Dendritic cell treated with granulocyte-macrophage colony-stimulating factor and Interleukin-4, amounts not matched to agents 40 ng/mL and 50 ng/mL, for 4 days (primary cell): ENCODE measurements around the gene RMDN2.

ENCODE experiments used
- H3K27ac Mint-ChIP-seq: one replicate; pipeline ENCODE4 v1.8.0; 2022; ENCODE audit warnings: mild to moderate bottlenecking, mixed read lengths
- H3K27me3 Mint-ChIP-seq: one replicate; pipeline ENCODE4 v1.8.0; 2022; ENCODE audit warnings: mild to moderate bottlenecking, mixed read lengths
- H3K36me3 Mint-ChIP-seq: one replicate; pipeline ENCODE4 v1.8.0; 2022; ENCODE audit warnings: low read depth, mixed read lengths
- H3K4me1 Mint-ChIP-seq: one replicate; pipeline ENCODE4 v1.8.0; 2022; ENCODE audit warnings: low read depth, mixed read lengths
- H3K4me3 Mint-ChIP-seq: one replicate; pipeline ENCODE4 v1.8.0; 2022; ENCODE audit warnings: mild to moderate bottlenecking, moderate library complexity, mixed read lengths
- H3K9me3 Mint-ChIP-seq: one replicate; pipeline ENCODE4 v1.8.0; 2022; ENCODE audit warnings: mixed read lengths
- intact Hi-C: fragments of 100-400 bp; cut with micrococcal nuclease; formaldehyde crosslinking; loops from one replicate; pipeline ENCODE4 v1.15.0; 2022

Gene RMDN2

DNA sequence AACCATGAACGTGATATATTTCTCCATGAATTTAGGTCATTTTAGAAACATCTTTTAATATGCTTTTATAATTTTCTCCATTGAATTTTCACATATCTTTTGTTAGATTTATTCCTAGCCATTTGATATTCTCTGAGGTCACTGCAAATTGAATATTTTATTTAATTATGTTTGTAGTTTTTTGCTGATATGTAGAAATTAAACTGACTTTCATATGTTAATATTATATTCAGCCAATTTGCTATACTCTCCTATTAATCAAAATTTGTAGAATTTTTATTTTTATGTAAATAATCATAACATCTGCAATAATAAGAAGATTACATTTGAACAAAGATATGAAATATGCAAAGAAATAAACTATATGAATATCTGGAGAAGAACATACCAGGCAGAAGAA lies 46.9 kb downstream of the RMDN2 start:
- H3K36me3 Mint-ChIP-seq: peaks cover 1% of the 10 kb centered on the region
- H3K9me3 Mint-ChIP-seq: no peaks in the 10 kb centered on the region
- no peak overlapping the region for H3K4me3 Mint-ChIP-seq
- no peaks in the 10 kb centered on the region for H3K4me1 Mint-ChIP-seq
- H3K27ac Mint-ChIP-seq: no peak overlapping the region
- intact Hi-C loops: no loop called here
- H3K27me3 Mint-ChIP-seq: peaks cover 1% of the 10 kb centered on the region

- H3K9me3 Mint-ChIP-seq: peaks cover 7% of the 10 kb centered on the region
- intact Hi-C loops: no loop called here
- no peak overlapping the region for H3K27ac Mint-ChIP-seq
- peaks cover 1% of the 10 kb centered on the region for H3K27me3 Mint-ChIP-seq
- no peak overlapping the region for H3K4me3 Mint-ChIP-seq
- peaks cover 11% of the 10 kb centered on the region for H3K36me3 Mint-ChIP-seq
- no peaks in the 10 kb centered on the region for H3K4me1 Mint-ChIP-seq
Observed at GRCh38 chr2:37973615-37974353, 48.7 kb downstream of the RMDN2 start.

GRCh38 chr2:37975808-37976207 lies 50.7 kb downstream of the RMDN2 start:
- Mint-ChIP-seq H3K4me3 (no peak overlapping the region), H3K27me3 (peaks cover 1% of the 10 kb centered on the region), H3K9me3 (peaks cover 7% of the 10 kb centered on the region), H3K4me1 (no peaks in the 10 kb centered on the region), H3K36me3 (peaks cover 11% of the 10 kb centered on the region), H3K27ac (no peak overlapping the region)
- intact Hi-C loops: no loop called here

DNA sequence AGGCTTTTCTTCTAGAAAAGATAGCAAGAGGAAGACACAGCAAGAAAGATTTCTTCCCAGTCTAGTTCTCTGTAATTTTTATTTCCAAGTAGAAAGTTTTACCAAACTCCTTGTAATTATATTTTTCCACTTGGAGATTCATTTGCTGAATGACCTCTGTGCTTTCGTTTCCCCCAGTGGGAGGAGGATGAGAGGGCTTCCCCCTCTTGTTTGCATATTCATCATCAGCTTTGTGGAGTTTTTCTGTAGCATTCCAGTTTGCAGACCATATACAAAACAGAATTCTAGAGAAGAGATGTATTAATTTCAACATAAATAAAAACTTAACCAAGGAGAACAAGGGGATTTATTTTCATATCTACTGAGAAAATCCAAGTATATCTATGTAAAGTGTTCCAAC lies 51.3 kb downstream of the RMDN2 start:
- Mint-ChIP-seq H3K4me3 (no peak overlapping the region), H3K9me3 (peaks cover 7% of the 10 kb centered on the region), H3K4me1 (no peaks in the 10 kb centered on the region), H3K27ac (no peak overlapping the region), H3K27me3 (peaks cover 1% of the 10 kb centered on the region), H3K36me3 (peaks cover 11% of the 10 kb centered on the region)
- intact Hi-C loops: no loop called here

GRCh38 chr2:37982147-37982582 lies 57.1 kb downstream of the RMDN2 start:
- Mint-ChIP-seq H3K27me3 (no peaks in the 10 kb centered on the region), H3K4me1 (peaks cover 21% of the 10 kb centered on the region), H3K27ac (no peak overlapping the region), H3K36me3 (peaks cover 8% of the 10 kb centered on the region), H3K4me3 (no peak overlapping the region), H3K9me3 (peaks cover 7% of the 10 kb centered on the region)
- intact Hi-C loops: loop anchor here (1.0 to 10.0 kb wide), 2 partner anchors 93 to 133 kb away; partner anchors contain the start of gene CYP1B1

DNA sequence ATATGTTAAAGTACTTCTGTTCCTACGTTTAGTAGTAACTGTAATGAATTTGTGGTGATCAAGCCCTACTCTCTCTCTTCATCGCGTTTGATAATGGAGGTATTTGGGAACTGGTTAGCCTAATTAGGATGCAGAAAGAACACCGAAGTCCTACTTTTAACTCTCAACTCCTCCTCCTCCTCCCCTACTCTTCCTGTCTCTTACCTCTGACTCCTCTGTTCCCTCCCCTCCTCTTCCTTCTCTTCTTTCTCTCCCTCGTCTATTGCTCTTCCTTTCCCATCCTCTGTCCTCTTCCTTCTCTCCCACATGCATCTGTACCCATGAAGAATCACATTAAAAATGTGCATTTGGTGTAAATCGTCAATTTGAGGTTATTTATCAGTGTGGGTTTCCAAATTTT lies 57.8 kb downstream of the RMDN2 start:
- Mint-ChIP-seq H3K4me3 (no peak overlapping the region), H3K4me1 (peaks cover 21% of the 10 kb centered on the region), H3K27ac (no peak overlapping the region), H3K9me3 (peaks cover 2% of the 10 kb centered on the region), H3K27me3 (no peaks in the 10 kb centered on the region), H3K36me3 (peaks cover 1% of the 10 kb centered on the region)
- intact Hi-C loops: loop anchor here (1.0 to 10.0 kb wide), 2 partner anchors 92 to 132 kb away; partner anchors contain the start of gene CYP1B1

DNA sequence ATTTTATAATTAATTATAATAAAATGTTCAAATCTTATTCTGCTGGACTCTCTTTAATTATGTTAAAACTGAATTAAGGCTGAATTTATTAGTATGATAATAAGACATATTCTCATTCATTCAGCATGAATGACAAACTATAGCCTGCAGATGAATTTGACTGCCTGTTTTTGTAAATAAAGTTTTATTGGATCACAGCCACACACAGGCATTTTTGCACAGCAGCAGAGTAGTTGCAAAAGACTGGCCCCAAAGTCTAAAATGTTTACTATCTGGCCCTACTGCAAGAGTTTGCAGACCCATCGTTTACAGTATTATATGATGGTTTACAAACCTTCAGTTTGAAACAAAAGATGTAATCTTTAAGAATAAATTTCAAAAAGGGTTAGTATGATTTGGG lies 58.6 kb downstream of the RMDN2 start:
- Mint-ChIP-seq H3K4me3 (no peak overlapping the region), H3K4me1 (peaks cover 21% of the 10 kb centered on the region), H3K27me3 (no peaks in the 10 kb centered on the region), H3K36me3 (no peaks in the 10 kb centered on the region), H3K9me3 (no peaks in the 10 kb centered on the region), H3K27ac (no peak overlapping the region)
- intact Hi-C loops: loop anchor here (1.0 to 10.0 kb wide), 2 partner anchors 91 to 291 kb away; partner anchors contain the start of gene CYP1B1

DNA sequence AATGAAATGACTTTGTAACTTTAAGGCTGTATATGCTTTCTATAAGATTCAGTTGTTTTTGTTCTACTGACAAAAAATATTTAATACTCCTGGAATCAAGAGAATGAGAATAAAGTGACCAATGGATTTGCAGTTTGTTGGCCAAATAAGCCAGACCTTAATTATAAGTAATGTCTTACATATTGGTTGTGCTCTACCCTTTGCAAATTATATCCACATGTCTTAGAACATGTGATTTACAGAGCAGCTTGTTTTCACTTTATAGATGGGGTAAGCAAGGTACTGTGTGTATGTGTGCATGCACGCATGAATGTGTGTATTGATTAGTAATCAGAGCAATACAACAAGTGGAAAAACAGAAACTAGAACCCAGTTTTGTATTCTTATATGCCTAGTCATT lies 59.1 kb downstream of the RMDN2 start:
- Mint-ChIP-seq H3K4me1 (peaks cover 21% of the 10 kb centered on the region), H3K27me3 (no peaks in the 10 kb centered on the region), H3K36me3 (no peaks in the 10 kb centered on the region), H3K9me3 (no peaks in the 10 kb centered on the region), H3K27ac (no peak overlapping the region), H3K4me3 (no peak overlapping the region)
- intact Hi-C loops: loop anchor here (1.0 to 10.0 kb wide), 2 partner anchors 91 to 290 kb away; partner anchors contain the start of gene CYP1B1

- Mint-ChIP-seq H3K36me3 (no peaks in the 10 kb centered on the region), H3K27me3 (no peaks in the 10 kb centered on the region), H3K4me3 (no peak overlapping the region), H3K27ac (no peak overlapping the region), H3K4me1 (peaks cover 21% of the 10 kb centered on the region), H3K9me3 (no peaks in the 10 kb centered on the region)
- intact Hi-C loops: loop anchor here (1.0 to 10.0 kb wide), 2 partner anchors 90 to 290 kb away; partner anchors contain the start of gene CYP1B1
Observed at GRCh38 chr2:37984589-37984988, 59.5 kb downstream of the RMDN2 start.

GRCh38 chr2:37985333-37985732 lies 60.2 kb downstream of the RMDN2 start:
- Mint-ChIP-seq H3K9me3 (no peaks in the 10 kb centered on the region), H3K36me3 (no peaks in the 10 kb centered on the region), H3K27ac (no peak overlapping the region), H3K27me3 (no peaks in the 10 kb centered on the region), H3K4me1 (peaks cover 21% of the 10 kb centered on the region), H3K4me3 (no peak overlapping the region)
- intact Hi-C loops: loop anchor here (10.0 kb wide), 1 partner anchor 89 kb away; the partner anchor contains the start of gene CYP1B1

- peaks cover 16% of the 10 kb centered on the region for H3K4me1 Mint-ChIP-seq
- no peak overlapping the region for H3K27ac Mint-ChIP-seq
- no peaks in the 10 kb centered on the region for H3K9me3 Mint-ChIP-seq
- no peak overlapping the region for H3K4me3 Mint-ChIP-seq
- intact Hi-C loops: loop anchor here (10.0 kb wide), 1 partner anchor 88 kb away; the partner anchor contains the start of gene CYP1B1
- no peaks in the 10 kb centered on the region for H3K36me3 Mint-ChIP-seq
- H3K27me3 Mint-ChIP-seq: no peaks in the 10 kb centered on the region
Observed at GRCh38 chr2:37987098-37987775, 62.1 kb downstream of the RMDN2 start.

DNA sequence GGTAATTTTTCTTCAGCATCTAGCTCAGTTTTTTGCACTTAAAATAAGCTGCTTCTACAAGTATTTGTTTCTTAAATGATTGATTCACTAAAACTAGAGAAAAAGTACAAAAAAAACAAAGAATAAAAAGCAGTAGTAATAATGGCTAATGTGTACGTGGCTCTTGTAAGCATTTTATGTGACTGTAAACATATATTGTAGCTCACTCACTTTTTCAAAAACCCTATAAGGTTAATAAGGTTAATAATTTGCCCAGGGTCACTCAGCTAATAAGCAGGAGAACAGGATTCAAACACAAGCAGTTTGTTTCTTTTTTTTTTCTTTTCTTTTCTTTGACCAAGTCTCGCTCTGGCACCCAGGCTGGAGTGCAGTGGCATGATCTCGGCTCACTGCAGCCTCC lies 67.5 kb downstream of the RMDN2 start:
- Mint-ChIP-seq H3K36me3 (no peaks in the 10 kb centered on the region), H3K27ac (no peak overlapping the region), H3K27me3 (no peaks in the 10 kb centered on the region), H3K4me3 (no peak overlapping the region), H3K9me3 (no peaks in the 10 kb centered on the region), H3K4me1 (no peaks in the 10 kb centered on the region)
- intact Hi-C loops: no loop called here

- no peak overlapping the region for H3K27ac Mint-ChIP-seq
- H3K4me1 Mint-ChIP-seq: no peaks in the 10 kb centered on the region
- no peaks in the 10 kb centered on the region for H3K27me3 Mint-ChIP-seq
- H3K9me3 Mint-ChIP-seq: no peaks in the 10 kb centered on the region
- H3K36me3 Mint-ChIP-seq: peaks cover 5% of the 10 kb centered on the region
- intact Hi-C loops: no loop called here
- no peak overlapping the region for H3K4me3 Mint-ChIP-seq
Observed at GRCh38 chr2:37993143-37993542, 68.1 kb downstream of the RMDN2 start.

GRCh38 chr2:37997629-37998028 lies 72.5 kb downstream of the RMDN2 start:
- no peaks in the 10 kb centered on the region for H3K27me3 Mint-ChIP-seq
- H3K4me1 Mint-ChIP-seq: no peaks in the 10 kb centered on the region
- H3K27ac Mint-ChIP-seq: no peak overlapping the region

More at GRCh38 chr2:37997629-37998028, 72.5 kb downstream of the RMDN2 start:
- Mint-ChIP-seq H3K4me3 (no peak overlapping the region), H3K9me3 (peaks cover 8% of the 10 kb centered on the region), H3K36me3 (peaks cover 26% of the 10 kb centered on the region)
- intact Hi-C loops: no loop called here
